Measurements from ENCODE around the gene SCAPER. TPM values are rescaled to one million over a fixed set of nuclear protein-coding genes. Genes with fewer than 3 reads are reported as not detected.

Gene SCAPER
- total RNA-seq, 1 donor from 2014 or later, result 58.0 TPM

DNA sequence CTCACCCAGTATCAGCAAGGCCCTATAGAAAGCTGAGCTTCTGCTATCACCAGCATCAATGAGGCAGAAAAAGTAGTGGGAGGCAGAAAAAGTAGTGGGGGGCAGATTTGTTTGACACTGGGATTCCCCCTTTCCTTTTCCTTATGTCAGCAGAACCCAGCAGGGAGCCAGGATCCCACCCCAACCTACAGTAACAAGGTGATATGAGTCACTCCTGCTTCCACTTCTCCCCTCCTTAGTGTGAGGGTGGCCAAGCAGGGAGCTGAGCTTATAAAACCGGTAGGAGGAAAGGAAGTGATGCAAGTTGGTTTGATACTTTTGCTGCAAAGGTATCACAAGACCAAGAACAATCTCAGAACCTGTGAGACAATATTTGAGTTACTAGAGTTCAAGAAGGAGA is 128.7 kb downstream of the SCAPER start:
- no peak overlapping the region for H3K27ac Mint-ChIP-seq (ENCODE audit: unreplicated experiment)
- no peak overlapping the region for H3K4me3 Mint-ChIP-seq (ENCODE audit: unreplicated experiment)
- H3K9me3 Mint-ChIP-seq (ENCODE audit: unreplicated experiment), result peaks cover 10% of the 10 kb centered on the region
- H3K27me3 Mint-ChIP-seq (ENCODE audit: unreplicated experiment), result no peaks in the 10 kb centered on the region
- peaks cover 15% of the 10 kb centered on the region for H3K36me3 Mint-ChIP-seq (ENCODE audit: unreplicated experiment)
- no peak for DNase-seq
- no peaks in the 10 kb centered on the region for H3K4me1 Mint-ChIP-seq (ENCODE audit: low read depth, unreplicated experiment)
- TF ChIP-seq, protein P1, sequence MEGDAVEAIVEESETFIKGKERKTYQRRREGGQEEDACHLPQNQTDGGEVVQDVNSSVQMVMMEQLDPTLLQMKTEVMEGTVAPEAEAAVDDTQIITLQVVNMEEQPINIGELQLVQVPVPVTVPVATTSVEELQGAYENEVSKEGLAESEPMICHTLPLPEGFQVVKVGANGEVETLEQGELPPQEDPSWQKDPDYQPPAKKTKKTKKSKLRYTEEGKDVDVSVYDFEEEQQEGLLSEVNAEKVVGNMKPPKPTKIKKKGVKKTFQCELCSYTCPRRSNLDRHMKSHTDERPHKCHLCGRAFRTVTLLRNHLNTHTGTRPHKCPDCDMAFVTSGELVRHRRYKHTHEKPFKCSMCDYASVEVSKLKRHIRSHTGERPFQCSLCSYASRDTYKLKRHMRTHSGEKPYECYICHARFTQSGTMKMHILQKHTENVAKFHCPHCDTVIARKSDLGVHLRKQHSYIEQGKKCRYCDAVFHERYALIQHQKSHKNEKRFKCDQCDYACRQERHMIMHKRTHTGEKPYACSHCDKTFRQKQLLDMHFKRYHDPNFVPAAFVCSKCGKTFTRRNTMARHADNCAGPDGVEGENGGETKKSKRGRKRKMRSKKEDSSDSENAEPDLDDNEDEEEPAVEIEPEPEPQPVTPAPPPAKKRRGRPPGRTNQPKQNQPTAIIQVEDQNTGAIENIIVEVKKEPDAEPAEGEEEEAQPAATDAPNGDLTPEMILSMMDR (IDR thresholded peaks at IDR 0.05; ENCODE audit: partially characterized antibody, unreplicated experiment), result no peak

DNA sequence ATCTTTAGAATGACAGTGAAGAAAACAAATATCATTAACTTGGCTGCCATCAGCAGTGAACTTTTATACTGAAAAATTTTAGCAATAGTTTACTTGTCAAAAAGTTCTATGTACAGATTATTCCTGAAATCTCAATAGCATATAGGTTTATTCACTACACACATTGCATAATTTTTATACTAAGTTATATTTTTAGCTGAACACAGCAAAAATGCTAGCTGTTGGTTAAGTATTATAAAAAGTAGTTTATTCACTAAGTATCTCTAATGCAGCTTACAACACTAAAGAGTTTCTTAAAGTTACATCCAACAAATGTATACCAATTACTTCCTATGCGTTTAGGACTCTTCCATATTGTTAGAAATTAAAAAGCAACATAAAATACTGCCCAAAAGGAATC is 131.9 kb downstream of the SCAPER start:
- H3K27me3 Mint-ChIP-seq (ENCODE audit: unreplicated experiment), result no peaks in the 10 kb centered on the region
- TF ChIP-seq, protein P1 (IDR thresholded peaks at IDR 0.05; ENCODE audit: partially characterized antibody, unreplicated experiment), result no peak

DNA sequence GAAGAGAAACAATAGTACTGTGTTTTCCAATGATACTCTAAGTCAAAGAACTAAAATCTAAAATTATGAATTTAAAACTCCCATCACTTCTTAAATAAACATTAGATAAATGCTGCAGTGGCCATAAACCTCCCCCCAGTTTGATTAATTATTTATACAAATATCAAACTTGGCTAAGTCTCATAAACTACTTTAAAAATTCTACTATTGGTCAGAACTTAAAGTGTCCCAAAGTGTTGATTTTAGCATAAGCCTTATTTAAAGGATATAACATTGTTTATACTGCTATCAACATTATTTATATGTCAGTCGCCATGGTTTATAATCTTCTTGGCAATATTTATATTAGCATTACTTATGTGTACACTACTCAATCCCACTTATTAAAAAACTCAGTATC is 132.4 kb downstream of the SCAPER start:
- H3K4me1 Mint-ChIP-seq (ENCODE audit: low read depth, unreplicated experiment), result no peaks in the 10 kb centered on the region
- H3K9me3 Mint-ChIP-seq (ENCODE audit: unreplicated experiment), result peaks cover 4% of the 10 kb centered on the region
- no peak overlapping the region for H3K4me3 Mint-ChIP-seq (ENCODE audit: unreplicated experiment)
- peaks cover 12% of the 10 kb centered on the region for H3K36me3 Mint-ChIP-seq (ENCODE audit: unreplicated experiment)
- no peaks in the 10 kb centered on the region for H3K27me3 Mint-ChIP-seq (ENCODE audit: unreplicated experiment)
- DNase-seq, result no peak
- TF ChIP-seq, protein P1 (IDR thresholded peaks at IDR 0.05; ENCODE audit: partially characterized antibody, unreplicated experiment), result no peak
- no peak overlapping the region for H3K27ac Mint-ChIP-seq (ENCODE audit: unreplicated experiment)

More for the DNA sequence above, 131.9 kb downstream of the SCAPER start:
- Mint-ChIP-seq H3K4me3 (ENCODE audit: unreplicated experiment) (no peak overlapping the region), H3K36me3 (ENCODE audit: unreplicated experiment) (peaks cover 12% of the 10 kb centered on the region), H3K4me1 (ENCODE audit: low read depth, unreplicated experiment) (no peaks in the 10 kb centered on the region), H3K9me3 (ENCODE audit: unreplicated experiment) (peaks cover 4% of the 10 kb centered on the region), H3K27ac (ENCODE audit: unreplicated experiment) (no peak overlapping the region)
- DNase-seq, result no peak

DNA sequence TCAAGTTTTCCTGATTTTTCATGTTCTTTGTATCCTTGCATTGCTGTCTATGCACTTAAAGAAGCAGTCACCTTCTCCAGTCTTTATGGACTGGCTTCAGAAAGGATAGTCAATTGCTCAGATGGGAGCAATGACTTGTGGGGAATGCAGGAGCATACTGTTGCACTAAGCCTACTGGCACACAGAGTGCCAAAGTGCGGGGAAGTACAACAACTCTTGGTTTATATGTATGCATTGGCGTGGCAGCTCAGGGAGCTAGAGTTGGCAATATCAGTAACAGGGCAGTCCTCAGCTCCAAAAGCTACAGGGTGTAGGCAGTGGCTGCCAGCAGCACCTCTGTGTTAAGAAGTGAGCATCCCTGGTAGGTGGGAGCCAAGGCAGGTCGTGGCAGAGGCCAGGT is 141.1 kb downstream of the SCAPER start:
- peaks cover 2% of the 10 kb centered on the region for H3K27me3 Mint-ChIP-seq (ENCODE audit: unreplicated experiment)
- no peak for DNase-seq
- no peak overlapping the region for H3K4me3 Mint-ChIP-seq (ENCODE audit: unreplicated experiment)
- TF ChIP-seq, protein P1 (IDR thresholded peaks at IDR 0.05; ENCODE audit: partially characterized antibody, unreplicated experiment), result no peak
- no peaks in the 10 kb centered on the region for H3K4me1 Mint-ChIP-seq (ENCODE audit: low read depth, unreplicated experiment)
- peaks cover 6% of the 10 kb centered on the region for H3K9me3 Mint-ChIP-seq (ENCODE audit: unreplicated experiment)
- peaks cover 42% of the 10 kb centered on the region for H3K36me3 Mint-ChIP-seq (ENCODE audit: unreplicated experiment)
- no peak overlapping the region for H3K27ac Mint-ChIP-seq (ENCODE audit: unreplicated experiment)

DNA sequence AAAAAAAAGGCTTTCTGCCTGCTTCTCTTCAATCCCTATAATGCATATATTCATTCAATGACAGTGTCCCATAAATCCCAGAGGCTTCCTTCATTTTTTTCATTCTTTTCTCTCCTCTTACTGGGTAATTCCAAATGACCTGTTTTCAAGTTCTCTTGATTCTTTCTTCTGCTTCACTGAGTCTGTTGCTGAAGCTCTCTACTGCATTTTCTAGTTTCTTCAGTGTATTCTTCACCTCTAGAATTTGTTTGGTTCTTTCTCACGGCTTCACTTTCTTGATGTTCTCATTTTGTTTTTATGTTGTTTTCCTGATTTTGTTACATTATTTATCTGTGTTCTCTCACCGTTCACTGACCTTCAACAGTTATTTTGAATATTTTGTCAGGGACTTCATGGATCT is 141.6 kb downstream of the SCAPER start:
- Mint-ChIP-seq H3K4me3 (ENCODE audit: unreplicated experiment) (no peak overlapping the region), H3K4me1 (ENCODE audit: low read depth, unreplicated experiment) (no peaks in the 10 kb centered on the region), H3K36me3 (ENCODE audit: unreplicated experiment) (peaks cover 42% of the 10 kb centered on the region), H3K27me3 (ENCODE audit: unreplicated experiment) (peaks cover 2% of the 10 kb centered on the region), H3K9me3 (ENCODE audit: unreplicated experiment) (peaks cover 6% of the 10 kb centered on the region), H3K27ac (ENCODE audit: unreplicated experiment) (no peak overlapping the region)
- DNase-seq, result no peak
- TF ChIP-seq, protein P1 (IDR thresholded peaks at IDR 0.05; ENCODE audit: partially characterized antibody, unreplicated experiment), result no peak
